Activated CD4-positive, alpha-beta memory T cell treated with anti-CD3 and anti-CD28 coated beads for 36 hours (primary cell): Measurements from ENCODE around the gene ZFP82. TPM values are rescaled to one million over a fixed set of nuclear protein-coding genes. Genes with fewer than 3 reads are reported as not detected.

Source experiments
- total RNA-seq, 2 experiments: library from RNA; stranded (reverse); gene quantifications; one replicate each; pipeline ENCODE4 v1.2.3, GENCODE V29; 2021

ZFP82 gene
- total RNA-seq, 2 experiments from 2014 or later = 3.7 to 3.9 TPM

Other genes with a start within 250 kb of the ZFP82 start
- 1 to 10 TPM; 2.2 to 2.3 TPM for gene ZNF565, start 204.0 kb downstream of the ZFP82 start, total RNA-seq
- gene ZNF146, start 203.5 kb downstream of the ZFP82 start, total RNA-seq = 10 to 100 TPM; 82.5 to 86.5 TPM
- 1 to 10 TPM; 1.6 to 2.3 TPM for gene ZFP14, start 39.4 kb downstream of the ZFP82 start, total RNA-seq
- 1 to 10 TPM; 3.8 to 4.6 TPM for gene ZNF566, start 70.9 kb upstream of the ZFP82 start, total RNA-seq
- gene ZNF260, start 109.6 kb upstream of the ZFP82 start, total RNA-seq = 1 to 10 TPM; 3.7 TPM
- gene ZNF529, start 154.6 kb upstream of the ZFP82 start, total RNA-seq = 10 to 100 TPM; 14.3 to 15.4 TPM
- 10 to 100 TPM; 10.9 to 14.8 TPM for gene ZNF382, start 186.7 kb upstream of the ZFP82 start, total RNA-seq
- 1 to 10 TPM; 4.2 to 4.9 TPM for gene ZNF461, start 248.2 kb upstream of the ZFP82 start, total RNA-seq